ENCODE data around the gene RHBG.

DNA sequence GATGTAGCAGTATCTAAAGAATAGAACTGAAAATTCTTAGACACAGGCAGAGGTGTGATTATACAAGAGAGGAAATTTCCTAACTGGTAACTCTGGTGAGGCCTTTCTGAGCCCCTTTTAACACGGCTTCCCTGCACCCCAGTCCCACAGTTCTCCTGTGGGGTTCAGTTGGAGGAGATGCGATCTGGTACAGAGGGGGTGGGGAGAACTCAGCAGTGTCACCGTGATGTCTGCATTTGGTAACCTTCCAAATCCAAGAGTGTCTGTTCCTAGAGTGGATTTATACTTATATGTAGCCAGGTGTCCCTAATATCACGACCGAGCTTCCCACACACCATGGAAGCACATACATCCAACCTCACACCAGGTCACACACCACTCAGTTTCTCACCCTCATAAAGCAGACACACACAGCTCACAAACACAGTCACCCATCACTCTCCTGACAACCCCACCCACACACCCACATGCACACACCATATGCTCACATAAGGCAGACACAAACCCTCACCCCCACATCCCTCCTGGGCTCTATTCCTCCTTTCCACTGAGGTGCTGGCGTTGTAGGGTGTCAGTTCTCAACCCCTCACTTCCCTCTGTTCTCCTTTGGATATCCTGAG, 48.5 kb downstream of the RHBG start:
- TF ChIP-seq, protein P1, sequence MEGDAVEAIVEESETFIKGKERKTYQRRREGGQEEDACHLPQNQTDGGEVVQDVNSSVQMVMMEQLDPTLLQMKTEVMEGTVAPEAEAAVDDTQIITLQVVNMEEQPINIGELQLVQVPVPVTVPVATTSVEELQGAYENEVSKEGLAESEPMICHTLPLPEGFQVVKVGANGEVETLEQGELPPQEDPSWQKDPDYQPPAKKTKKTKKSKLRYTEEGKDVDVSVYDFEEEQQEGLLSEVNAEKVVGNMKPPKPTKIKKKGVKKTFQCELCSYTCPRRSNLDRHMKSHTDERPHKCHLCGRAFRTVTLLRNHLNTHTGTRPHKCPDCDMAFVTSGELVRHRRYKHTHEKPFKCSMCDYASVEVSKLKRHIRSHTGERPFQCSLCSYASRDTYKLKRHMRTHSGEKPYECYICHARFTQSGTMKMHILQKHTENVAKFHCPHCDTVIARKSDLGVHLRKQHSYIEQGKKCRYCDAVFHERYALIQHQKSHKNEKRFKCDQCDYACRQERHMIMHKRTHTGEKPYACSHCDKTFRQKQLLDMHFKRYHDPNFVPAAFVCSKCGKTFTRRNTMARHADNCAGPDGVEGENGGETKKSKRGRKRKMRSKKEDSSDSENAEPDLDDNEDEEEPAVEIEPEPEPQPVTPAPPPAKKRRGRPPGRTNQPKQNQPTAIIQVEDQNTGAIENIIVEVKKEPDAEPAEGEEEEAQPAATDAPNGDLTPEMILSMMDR (IDR thresholded peaks at IDR 0.05), result no peak
- no peak for TF ChIP-seq ZFX (IDR thresholded peaks at IDR 0.05; ENCODE audit: borderline replicate concordance)

All from 22Rv1 (cell line).